ENCODE data around the gene MYO5B.
"Not testable (repeated sequence)": the region's sequence is repeated elsewhere in the genome, so short reads cannot be mapped to it uniquely, and the experiment has no call there.

The MYO5B gene

GRCh38 chr18:49921318-49921985, 273.5 kb downstream of the MYO5B start:
- no peak for DNase-seq (ENCODE audit: low read depth)

- DNase-seq (ENCODE audit: low read depth), result no peak
Measured at GRCh38 chr18:49920731-49921130, 274.2 kb downstream of the MYO5B start.

DNA sequence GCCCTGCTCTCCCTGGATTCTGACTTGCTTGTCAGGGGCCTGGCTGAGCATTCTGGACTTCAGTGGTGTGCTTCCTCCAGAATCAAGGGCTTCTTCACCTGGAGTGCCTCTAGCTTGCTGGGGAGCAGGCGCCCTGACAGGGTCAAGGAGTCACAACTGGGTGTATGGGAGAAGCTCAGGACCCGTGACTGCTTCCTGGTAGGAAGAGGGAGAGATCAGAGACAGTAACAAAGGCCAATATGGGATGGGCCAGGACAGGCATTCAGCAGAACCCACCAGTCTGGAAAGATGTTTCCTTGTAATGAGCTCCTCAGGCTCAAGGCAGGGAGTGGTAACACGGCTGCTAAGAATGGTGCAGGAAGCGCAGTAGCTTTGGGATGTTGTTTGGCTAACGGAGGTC, 277.2 kb downstream of the MYO5B start:
- DNase-seq (ENCODE audit: low read depth), result no peak

DNA sequence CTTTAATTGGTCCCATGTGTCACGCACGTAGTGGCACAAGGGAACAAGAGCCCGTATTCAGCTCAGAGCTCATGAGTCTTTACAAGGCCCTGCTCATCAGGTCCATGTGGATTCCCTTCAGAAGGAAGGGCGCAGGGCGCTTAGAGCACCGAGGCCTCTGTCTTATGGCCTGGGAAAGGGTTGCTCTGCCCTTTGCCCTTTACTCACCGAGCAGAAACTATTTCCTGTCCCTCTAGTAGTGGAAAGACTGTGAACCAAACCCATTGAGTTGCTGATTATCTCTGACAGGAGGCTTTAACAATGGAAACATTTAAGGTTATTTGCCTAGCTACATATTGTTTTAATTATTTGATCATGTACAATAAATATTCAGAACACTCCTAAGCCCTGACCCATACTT, 279.6 kb downstream of the MYO5B start:
- no peak for DNase-seq (ENCODE audit: low read depth)

DNA sequence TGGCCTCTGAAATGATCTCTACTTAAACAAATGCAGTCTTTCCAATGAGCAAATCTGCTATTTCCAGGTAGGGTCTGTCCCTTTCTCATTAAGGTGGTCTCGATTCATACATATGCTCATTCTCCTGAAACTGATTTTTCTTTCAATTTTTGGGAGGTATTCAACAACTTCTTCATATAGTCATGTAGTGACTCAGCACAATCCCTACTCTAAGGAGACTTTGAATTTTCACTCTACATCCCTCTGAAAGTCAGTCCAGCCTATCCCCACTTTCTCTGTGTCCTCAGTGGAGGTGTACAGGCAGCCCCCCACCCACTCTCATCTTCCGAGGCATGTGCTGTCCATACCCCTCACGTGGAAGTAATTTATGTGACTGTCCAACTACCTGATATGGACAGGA, 281.7 kb downstream of the MYO5B start:
- no peak for DNase-seq (ENCODE audit: low read depth)

GRCh38 chr18:49911427-49911826, 283.5 kb downstream of the MYO5B start:
- no peak for DNase-seq (ENCODE audit: low read depth)

GRCh38 chr18:49910986-49911385, 284.0 kb downstream of the MYO5B start:
- no peak for DNase-seq (ENCODE audit: low read depth)

GRCh38 chr18:49910019-49910418, 284.9 kb downstream of the MYO5B start:
- DNase-seq (ENCODE audit: low read depth), result no peak

- DNase-seq (ENCODE audit: low read depth), result no peak
Measured at GRCh38 chr18:49907346-49907929, 287.5 kb downstream of the MYO5B start.

DNA sequence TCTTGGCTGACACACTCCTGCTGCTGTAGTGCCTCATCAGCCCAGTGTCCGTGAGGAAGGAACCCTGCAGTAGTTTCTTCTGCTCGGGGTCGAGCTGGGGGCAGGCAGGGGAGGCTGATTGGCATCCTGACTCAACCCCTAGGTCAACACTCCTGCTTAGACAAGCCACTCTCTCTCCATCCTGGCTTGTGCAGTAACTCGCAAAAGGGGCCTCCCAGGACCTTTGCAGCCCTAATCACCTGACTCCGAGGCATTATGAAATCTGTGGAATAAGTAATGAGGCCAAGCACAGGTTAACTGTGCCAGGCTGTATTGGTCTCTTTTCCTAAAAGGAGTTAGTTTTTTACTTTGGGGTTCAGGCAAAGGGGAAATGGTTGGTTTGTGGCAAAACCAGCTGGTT, 289.2 kb downstream of the MYO5B start:
- DNase-seq (ENCODE audit: low read depth), result no peak

- DNase-seq (ENCODE audit: low read depth), result no peak
Measured at GRCh38 chr18:49904871-49905555, 289.9 kb downstream of the MYO5B start.

DNA sequence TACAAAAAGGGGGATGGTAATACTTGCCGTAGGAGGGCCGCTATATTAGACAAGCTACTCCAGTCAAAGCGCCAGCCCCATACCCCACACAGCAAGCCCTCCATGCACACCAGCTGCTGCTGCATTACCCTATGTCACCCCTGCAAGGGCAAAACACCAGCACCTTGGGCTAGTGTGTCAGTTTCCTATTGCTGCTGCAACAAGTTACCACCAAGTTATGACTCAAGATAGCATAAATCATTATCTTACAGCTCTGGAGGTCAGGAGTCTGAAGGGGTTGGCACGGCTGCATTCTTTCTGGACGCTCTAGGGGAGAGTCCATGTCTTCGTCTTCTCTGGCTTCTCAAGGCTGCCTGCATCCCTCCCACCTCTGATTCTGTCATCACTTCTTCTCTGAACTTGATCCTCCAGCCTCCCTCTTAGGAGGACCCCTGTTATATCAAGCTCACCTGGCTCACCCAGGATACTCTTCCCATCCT, 293.0 kb downstream of the MYO5B start:
- DNase-seq (ENCODE audit: low read depth), result no peak

- DNase-seq (ENCODE audit: low read depth), result no peak
Measured at GRCh38 chr18:49899657-49900330, 295.2 kb downstream of the MYO5B start.

DNA sequence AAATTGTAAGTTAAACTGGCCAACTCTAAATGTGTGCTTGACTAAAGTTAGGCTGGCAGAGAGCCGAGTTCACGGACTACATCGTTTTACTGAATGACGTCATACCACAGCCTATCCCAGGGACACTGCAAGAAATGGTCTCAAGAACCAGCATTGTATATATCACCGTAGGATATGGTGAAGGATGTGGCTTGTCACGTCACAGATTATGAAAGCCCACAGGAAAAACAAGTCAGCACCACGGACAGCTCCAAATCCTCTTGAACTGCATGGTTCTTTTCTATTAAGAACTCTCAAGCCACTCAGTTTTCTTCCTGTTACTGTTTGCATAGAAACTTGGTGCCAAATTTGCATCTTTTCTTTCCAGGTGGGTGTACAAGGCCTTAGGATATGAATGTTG, 296.5 kb downstream of the MYO5B start:
- peak; percentile 25 for DNase-seq (ENCODE audit: low read depth)

DNA sequence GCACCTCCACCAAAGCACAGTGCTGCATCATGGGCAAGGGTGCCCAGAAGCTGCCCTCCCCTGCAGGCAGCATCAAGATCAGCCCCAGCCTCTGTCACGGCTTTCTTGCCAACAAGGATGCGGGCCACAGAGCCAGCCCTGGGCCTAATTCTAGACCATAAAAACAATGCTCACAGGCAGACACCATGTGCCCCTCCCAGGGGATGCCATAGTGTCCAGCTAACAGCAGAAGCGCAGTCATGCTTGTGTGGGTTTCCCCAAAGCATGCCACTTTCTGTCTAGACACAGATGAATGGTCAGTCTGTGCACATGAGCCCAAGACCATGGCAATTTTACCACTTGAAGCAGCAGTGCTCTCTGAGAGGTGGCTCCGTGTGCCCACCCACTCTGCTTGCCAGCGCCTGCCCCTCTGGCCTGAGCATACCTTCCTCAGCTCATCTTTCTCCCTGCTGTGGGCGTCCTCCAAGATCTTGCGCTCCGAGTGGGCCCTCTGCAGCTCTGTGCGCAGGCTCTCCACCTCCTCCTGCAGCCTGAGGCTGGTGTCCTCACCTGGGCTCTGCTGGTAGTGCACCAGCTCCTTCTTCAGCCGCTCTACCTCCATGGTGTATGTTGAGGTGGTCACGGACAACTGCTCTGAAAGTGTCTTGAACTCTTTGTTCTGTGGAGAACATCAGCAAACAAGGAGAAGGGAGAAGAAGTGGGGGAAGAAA, 300.3 kb downstream of the MYO5B start:
- no peak for DNase-seq (ENCODE audit: low read depth)

GRCh38 chr18:49893036-49893435, 301.9 kb downstream of the MYO5B start:
- DNase-seq (ENCODE audit: low read depth), result no peak

- no peak for DNase-seq (ENCODE audit: low read depth)
Measured at GRCh38 chr18:49892148-49892924, 302.6 kb downstream of the MYO5B start.

GRCh38 chr18:49890041-49890440, 304.9 kb downstream of the MYO5B start:
- DNase-seq (ENCODE audit: low read depth), result no peak

GRCh38 chr18:49889552-49889951, 305.4 kb downstream of the MYO5B start:
- not testable (repeated sequence) for DNase-seq (ENCODE audit: low read depth)

GRCh38 chr18:49886891-49887764, 307.8 kb downstream of the MYO5B start:
- DNase-seq (ENCODE audit: low read depth), result no peak

Data from activated T-cell treated with anti-CD3 and anti-CD28 coated beads for 48 hours (primary cell).